NK-92 treated with Interleukin-12 subunit alpha and Interleukin-12 subunit beta, amount 100 ng/mL, for 24 hours (cell line): ENCODE data around the gene SNAI3.

Source experiments
- DNase-seq: peaks from one replicate; lab custom pipeline; 2025; lab: John Stamatoyannopoulos, UW

The SNAI3 gene

GRCh38 chr16:88691924-88692560 is 5.7 kb upstream of the SNAI3 start:
- DNase-seq = no peak

GRCh38 chr16:88691129-88691813 is 5.0 kb upstream of the SNAI3 start:
- DNase-seq = no peak

GRCh38 chr16:88690341-88691128 is 4.2 kb upstream of the SNAI3 start:
- DNase-seq = no peak

- DNase-seq = no peak
Observed at GRCh38 chr16:88688013-88688778, 1.9 kb upstream of the SNAI3 start.

GRCh38 chr16:88687676-88688012 is 1.3 kb upstream of the SNAI3 start:
- DNase-seq = no peak

DNA sequence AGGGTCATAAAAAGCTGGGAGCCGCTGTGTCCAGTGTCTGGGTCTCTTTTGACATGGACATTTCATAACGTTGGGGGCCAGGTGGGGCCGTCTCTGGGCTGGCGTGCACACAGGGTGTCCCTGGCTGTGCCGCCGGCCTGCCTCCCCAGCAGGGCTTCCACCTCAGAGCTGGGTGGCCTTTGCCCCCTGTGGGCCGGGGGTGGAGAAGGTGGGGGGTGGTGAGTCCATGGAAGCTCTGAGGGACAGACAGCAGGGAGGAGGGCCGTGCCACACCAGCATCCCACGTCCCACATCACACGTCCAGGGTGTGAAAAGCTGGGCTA is 908 bp upstream of the SNAI3 start:
- no peak for DNase-seq

DNA sequence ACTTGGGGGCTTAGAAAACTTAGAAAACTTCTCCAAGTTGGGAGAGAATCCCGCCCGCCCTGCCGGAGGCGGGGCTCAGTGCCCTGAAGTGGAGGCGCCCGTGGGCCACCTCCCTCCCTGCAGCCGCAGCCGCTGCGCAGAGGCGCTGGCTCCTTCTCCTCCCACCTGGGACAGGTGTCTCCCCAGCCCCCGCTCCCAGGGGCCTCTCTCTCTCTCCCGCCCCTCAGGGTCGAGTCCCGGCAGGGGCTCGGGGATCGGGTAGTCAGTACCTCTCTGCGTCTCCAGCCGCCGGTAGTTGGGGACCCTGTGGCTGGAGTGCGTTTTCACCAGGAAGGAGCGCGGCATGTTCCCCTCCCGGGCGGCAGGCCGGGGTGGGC is 257 bp downstream of the SNAI3 start:
- DNase-seq = no peak

- DNase-seq = no peak
Observed at GRCh38 chr16:88685156-88686061, 898 bp downstream of the SNAI3 start.

DNA sequence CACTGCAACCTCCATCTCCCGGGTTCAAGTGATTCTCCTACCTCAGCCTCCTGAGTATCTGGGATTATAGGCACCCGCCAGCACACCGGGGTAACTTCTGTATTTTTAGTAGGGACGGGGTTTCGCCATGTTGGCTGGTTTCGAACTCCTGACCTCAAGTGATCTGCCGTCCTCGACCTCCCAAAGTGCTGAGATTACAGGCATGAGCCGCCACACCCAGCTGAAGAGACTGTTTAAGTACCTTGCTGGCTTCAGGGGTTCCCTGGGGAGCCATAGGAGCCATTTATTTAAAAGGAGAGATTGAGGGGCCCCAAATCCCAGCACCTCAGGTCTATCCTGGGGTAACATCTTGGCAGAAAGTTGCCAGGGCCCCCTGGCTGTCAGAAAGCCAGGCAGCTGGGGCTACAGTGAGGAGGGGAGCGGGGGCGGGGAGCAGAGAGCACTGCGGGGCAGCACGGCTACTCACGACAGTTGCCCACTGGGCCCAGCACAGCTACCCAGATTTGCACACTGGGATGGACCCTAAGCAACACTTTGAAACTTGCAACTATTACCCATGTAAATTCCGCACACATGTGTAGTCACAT is 1.6 kb downstream of the SNAI3 start:
- DNase-seq = no peak

- DNase-seq = no peak
Observed at GRCh38 chr16:88681709-88682451, 4.4 kb downstream of the SNAI3 start.

DNA sequence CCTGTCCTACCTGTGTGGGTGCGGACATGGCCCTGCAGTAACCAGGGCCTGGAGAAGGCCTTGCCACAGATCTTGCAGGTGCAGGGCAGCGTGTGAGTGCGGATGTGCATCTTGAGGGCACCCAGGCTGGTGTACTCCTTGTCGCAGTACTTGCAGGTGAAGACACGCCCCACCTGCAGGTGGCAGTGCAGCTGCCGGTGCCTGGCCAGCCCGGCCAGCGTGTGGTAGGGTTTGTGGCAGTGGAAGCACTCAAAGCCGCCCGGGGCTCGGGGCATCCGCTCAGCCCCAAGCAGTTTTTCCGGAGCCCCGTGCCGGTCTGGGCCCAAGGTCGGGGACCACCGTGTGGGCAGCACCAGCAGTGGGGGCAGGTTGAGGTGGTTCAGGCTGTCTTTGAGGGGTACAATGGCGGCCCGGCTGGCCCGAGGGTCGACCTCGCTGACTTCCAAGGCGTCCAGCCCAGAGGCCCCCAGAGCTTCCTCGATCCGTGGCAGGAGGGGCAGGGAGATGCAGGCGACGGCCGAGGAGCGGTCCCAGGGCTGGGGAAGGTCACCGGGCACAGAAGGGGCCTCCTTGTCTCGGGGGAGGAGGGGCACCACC is 5.1 kb downstream of the SNAI3 start:
- DNase-seq = no peak

DNA sequence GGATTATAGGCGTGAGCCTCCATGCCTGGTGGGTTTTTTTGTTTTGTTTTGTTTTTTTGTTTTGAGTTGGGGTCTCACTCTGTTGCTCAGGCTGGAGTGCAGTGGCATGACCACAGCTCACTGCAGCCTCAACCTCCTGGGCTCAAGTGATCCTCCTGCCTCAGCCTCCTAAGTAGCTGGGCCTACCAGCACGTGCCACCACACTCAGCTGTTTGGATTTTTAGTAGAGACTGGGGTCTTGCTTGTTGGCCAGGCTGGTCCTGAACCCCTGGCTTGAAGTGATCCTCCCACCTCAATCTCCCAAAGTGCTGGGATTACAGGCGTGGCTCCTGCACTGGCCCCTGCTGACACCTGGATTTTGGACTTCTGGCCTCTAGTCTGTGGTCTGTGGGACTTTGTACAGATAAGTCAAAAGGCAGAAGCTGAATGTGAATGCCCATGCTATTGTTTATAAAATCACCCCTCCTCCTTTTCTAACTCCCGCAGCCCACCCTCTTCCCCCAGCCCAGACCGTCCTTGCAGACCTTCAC is 5.7 kb downstream of the SNAI3 start:
- DNase-seq = no peak

DNA sequence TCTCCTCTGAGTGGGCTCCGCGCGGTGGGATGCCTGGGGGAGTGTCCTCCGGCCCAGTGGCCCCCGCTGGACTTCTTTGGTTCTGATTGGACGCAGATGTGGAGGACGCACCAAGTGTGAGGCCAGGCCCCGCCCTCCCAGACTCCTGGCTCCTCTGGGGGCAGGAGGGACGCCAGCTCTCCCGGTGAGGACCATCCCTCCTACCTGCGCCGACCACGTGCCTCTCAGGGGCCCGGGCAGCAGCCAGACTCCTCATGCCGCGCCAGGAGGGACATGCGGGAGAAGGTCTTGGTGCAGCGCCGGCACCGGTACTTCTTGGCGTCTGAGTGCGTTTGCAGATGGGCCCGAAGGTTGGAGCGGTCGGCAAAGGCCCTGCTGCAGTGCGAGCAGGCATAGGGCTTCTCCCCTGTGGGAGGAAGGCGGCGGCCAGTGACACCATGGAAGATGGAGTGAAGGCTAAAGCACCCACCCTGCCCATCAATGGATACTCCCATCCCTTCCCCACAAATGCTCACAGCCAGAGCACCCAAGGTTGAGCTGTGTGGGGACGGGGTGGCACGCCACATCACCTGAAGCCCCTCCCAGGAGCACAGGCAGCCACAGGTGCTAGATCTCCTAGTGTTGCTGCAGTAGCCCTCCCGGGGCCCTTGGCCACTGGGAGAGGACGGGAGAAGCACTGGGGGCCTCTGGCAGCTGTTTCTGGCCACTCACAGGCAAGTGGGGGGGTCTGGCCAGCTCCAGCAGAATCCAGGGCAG is 7.9 kb downstream of the SNAI3 start:
- no peak for DNase-seq

- DNase-seq = no peak
Observed at GRCh38 chr16:88677721-88678120, 8.6 kb downstream of the SNAI3 start.

DNA sequence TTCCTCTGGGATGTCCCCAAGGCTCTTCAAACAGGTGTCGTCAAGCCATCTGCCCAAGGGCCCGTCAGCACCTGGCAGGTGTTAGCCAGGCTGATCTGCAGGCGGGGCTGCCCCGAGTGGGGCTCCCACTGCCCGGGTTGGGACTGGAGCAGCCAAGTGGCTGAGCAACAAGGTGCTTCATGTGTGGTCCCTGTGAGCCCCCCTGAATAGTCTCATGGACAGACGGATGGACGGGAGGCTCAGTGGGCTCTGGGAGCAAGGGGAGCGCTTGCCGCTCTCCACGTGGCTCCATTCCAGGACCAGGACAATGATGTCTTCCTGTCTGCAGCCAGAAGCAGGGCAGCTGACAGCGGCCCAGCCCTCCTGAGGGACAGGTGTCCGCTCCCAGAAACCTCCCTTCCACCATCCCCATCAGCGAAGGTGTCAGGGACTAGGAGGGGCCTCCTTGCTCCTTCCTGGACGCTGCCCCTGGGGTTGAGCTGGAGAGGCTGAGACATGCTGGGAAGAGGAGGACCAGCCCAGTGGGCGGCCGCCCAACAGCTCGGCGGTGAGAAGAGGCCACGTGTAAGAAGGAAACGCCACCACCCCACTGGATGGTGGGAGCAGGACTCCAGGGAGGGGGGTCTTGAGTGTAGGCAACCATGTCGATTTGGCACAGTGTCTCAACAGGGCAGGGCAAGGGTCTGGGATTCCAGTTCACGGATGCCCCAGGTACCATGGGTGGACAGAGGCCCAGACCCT is 9.6 kb downstream of the SNAI3 start:
- no peak for DNase-seq

DNA sequence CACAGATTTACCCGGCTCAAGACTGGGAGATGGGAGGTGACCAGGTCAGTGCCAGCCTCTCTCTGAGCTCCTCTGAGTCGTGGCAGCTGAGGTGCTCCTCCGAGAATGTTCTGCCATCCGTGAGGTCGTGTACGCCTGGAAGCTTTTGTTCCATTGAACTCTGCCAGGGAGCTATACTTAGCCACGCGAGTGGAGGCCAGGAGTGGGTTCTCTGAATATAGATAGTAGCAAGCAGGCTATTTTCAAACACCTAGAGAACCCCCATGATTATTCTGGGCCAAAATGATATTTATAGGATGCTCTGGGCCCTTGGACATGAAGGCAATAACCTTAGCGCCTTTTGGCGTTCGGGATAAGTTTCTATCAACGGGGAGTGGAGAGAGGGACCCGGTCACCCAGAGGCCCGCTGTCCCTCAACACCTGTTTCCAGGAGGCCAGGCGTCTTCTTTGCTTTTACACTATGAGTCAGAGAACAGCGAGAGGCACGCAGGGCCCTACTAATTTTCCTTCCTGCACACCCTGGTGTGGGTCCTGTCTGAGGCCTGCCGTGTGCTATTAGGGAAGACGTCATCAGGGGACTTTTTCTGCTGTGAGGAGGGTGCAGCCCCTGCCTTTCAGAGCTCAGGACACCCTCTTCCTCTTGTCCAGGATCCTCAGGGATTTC is 12.5 kb downstream of the SNAI3 start:
- no peak for DNase-seq

DNA sequence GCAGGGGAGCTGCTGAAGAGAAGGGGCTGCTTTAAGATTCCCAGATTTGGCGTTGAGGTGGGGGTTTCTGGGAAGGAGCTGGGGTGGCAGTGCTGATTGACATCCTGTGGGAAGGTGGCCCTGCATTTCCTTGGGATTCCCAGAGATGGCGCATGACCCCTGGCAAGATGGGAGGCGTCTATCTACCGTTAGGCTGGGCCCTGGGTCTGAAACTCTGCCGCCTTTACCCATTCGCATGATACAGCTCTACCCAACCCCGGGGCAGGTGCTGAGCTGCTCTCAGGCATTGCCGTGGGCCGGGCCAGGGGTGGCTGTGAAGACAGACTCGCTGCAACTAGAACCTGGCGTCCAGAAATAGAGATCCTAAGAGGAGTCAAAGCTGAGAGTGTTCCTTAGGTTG is 13.5 kb downstream of the SNAI3 start:
- DNase-seq = no peak

DNA sequence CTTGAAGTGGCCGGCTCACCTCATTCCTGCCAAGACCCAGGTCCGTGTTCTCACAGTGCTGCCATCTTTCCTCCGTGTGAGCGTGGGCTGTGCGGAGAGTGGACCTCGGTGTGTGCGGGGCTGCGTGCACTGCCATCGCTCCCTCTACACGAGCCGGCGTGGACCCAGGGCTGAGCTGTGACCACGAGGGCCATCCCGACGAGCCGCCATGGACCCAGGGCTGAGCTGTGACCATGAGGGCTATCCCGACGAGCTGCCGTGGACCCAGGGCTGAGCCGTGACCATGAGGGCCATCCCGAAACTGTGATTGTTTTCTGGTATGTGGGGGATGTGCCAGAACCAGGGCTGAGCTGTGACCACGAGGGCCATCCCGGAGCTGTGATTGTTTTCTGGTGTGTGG is 14.5 kb downstream of the SNAI3 start:
- DNase-seq = no peak
